ENCODE measurements around the gene PTGER2. TPM values are rescaled to one million over a fixed set of nuclear protein-coding genes. Genes with fewer than 3 reads are reported as not detected.

Gene PTGER2
- polyA plus RNA-seq, 1 donor from 2014 or later: not detected

DNA sequence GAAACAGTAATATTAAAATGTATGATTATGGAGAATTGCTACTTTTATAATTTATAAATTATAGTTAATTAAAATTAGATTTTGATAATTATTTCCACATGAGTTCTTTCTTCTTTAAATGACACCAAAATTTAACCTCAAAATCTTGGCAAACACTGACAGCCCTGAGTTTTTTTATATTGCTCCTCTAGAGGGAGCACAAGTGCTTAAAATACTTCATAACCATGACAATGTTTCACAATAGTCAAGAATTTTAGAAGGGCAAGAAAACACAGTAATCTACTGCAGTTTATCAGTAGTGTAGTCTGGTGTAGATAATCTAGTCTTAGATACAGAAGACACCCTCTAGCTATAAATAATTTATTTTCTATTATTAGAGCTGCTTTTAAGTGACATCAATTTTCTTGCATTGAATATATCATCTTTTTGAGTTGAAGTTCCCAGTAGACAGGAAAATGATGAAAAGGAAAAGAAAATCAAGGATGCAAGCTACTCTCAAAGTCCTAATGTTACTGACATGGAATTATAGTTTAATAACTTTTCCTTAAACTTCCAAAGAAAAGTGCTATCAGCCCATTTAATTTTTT, 14.3 kb upstream of the PTGER2 start:
- Histone ChIP-seq H3K4me3 (ENCODE audit: low read length) (no peak overlapping the region), H3K27ac (ENCODE audit: low read length) (no peak overlapping the region), H3K4me2 (ENCODE audit: low read length) (no peak overlapping the region), H4K20me1 (ENCODE audit: insufficient read depth) (no peaks in the 10 kb centered on the region), H3K79me2 (replicated peaks; ENCODE audit: insufficient read depth, low read length) (no peaks in the 10 kb centered on the region), H2AFZ (ENCODE audit: low read depth, low read length) (no peak overlapping the region), H3K9me3 (ENCODE audit: low read length) (no peaks in the 10 kb centered on the region), H3K27me3 (ENCODE audit: insufficient read depth, low read depth, low read length) (no peaks in the 10 kb centered on the region), H3K36me3 (ENCODE audit: insufficient read depth, low read length) (no peaks in the 10 kb centered on the region), H3F3A (ENCODE audit: insufficient read depth, low read length, poor library complexity, severe bottlenecking) (no peaks in the 10 kb centered on the region), H3K9ac (ENCODE audit: low read length) (no peak overlapping the region), H3K9me2 (ENCODE audit: insufficient read depth, low read length) (no peaks in the 10 kb centered on the region)
- TF ChIP-seq, protein P1, sequence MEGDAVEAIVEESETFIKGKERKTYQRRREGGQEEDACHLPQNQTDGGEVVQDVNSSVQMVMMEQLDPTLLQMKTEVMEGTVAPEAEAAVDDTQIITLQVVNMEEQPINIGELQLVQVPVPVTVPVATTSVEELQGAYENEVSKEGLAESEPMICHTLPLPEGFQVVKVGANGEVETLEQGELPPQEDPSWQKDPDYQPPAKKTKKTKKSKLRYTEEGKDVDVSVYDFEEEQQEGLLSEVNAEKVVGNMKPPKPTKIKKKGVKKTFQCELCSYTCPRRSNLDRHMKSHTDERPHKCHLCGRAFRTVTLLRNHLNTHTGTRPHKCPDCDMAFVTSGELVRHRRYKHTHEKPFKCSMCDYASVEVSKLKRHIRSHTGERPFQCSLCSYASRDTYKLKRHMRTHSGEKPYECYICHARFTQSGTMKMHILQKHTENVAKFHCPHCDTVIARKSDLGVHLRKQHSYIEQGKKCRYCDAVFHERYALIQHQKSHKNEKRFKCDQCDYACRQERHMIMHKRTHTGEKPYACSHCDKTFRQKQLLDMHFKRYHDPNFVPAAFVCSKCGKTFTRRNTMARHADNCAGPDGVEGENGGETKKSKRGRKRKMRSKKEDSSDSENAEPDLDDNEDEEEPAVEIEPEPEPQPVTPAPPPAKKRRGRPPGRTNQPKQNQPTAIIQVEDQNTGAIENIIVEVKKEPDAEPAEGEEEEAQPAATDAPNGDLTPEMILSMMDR (IDR thresholded peaks at IDR 0.05; ENCODE audit: poor library complexity, severe bottlenecking): peak; percentile 73
- peak; percentile 80 for TF ChIP-seq RAD21 (conservative IDR thresholded peaks at IDR 0.05)
- TF ChIP-seq EP300 (conservative IDR thresholded peaks at IDR 0.05; ENCODE audit: poor library complexity, severe bottlenecking): no peak
- TF ChIP-seq TAF1 (IDR thresholded peaks at IDR 0.05; ENCODE audit: low read depth): no peak
- TF ChIP-seq, protein P2, sequence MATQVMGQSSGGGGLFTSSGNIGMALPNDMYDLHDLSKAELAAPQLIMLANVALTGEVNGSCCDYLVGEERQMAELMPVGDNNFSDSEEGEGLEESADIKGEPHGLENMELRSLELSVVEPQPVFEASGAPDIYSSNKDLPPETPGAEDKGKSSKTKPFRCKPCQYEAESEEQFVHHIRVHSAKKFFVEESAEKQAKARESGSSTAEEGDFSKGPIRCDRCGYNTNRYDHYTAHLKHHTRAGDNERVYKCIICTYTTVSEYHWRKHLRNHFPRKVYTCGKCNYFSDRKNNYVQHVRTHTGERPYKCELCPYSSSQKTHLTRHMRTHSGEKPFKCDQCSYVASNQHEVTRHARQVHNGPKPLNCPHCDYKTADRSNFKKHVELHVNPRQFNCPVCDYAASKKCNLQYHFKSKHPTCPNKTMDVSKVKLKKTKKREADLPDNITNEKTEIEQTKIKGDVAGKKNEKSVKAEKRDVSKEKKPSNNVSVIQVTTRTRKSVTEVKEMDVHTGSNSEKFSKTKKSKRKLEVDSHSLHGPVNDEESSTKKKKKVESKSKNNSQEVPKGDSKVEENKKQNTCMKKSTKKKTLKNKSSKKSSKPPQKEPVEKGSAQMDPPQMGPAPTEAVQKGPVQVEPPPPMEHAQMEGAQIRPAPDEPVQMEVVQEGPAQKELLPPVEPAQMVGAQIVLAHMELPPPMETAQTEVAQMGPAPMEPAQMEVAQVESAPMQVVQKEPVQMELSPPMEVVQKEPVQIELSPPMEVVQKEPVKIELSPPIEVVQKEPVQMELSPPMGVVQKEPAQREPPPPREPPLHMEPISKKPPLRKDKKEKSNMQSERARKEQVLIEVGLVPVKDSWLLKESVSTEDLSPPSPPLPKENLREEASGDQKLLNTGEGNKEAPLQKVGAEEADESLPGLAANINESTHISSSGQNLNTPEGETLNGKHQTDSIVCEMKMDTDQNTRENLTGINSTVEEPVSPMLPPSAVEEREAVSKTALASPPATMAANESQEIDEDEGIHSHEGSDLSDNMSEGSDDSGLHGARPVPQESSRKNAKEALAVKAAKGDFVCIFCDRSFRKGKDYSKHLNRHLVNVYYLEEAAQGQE (IDR thresholded peaks at IDR 0.05; ENCODE audit: borderline replicate concordance): no peak
- no peak for TF ChIP-seq EZH2 (IDR thresholded peaks at IDR 0.05; ENCODE audit: borderline replicate concordance, insufficient read depth, low read length, poor library complexity, severe bottlenecking)
- TF ChIP-seq MXI1 (conservative IDR thresholded peaks at IDR 0.05; ENCODE audit: poor library complexity, severe bottlenecking): no peak
- TF ChIP-seq SMC3 (conservative IDR thresholded peaks at IDR 0.05; ENCODE audit: poor library complexity): peak; percentile 79
- TF ChIP-seq POLR2AphosphoS5 (IDR thresholded peaks at IDR 0.05): no peak

DNA sequence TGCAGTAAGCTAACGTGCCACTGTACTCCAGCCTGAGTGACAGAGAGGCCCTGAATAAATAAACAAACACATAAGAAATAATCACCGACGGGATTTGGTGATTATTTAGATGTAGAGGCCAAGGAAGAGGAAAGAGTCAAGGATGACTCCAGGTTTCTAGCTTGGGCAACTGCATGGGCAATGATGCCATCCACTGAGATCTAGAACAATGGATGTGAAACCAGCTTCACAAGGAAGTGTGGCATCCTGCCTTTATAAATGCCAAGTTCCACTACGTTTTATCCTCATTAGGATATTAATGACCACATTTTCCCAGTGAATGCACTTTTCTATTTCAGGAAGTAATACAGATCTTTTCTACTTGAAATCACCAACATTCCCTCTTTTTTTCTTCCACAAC, 10.9 kb upstream of the PTGER2 start:
- no peak overlapping the region for H3K4me2 ChIP-seq (ENCODE audit: low read length)
- no peaks in the 10 kb centered on the region for H3K79me2 ChIP-seq (replicated peaks; ENCODE audit: insufficient read depth, low read length)
- H3K4me3 ChIP-seq (ENCODE audit: low read length): no peak overlapping the region
- H3K36me3 ChIP-seq (ENCODE audit: insufficient read depth, low read length): no peaks in the 10 kb centered on the region
- no peaks in the 10 kb centered on the region for H3K27me3 ChIP-seq (ENCODE audit: insufficient read depth, low read depth, low read length)
- H3K9me3 ChIP-seq (ENCODE audit: low read length): no peaks in the 10 kb centered on the region
- no peaks in the 10 kb centered on the region for H3K9me2 ChIP-seq (ENCODE audit: insufficient read depth, low read length)
- TF ChIP-seq EZH2 (IDR thresholded peaks at IDR 0.05; ENCODE audit: borderline replicate concordance, insufficient read depth, low read length, poor library complexity, severe bottlenecking): no peak
- TF ChIP-seq RAD21 (conservative IDR thresholded peaks at IDR 0.05): no peak
- TF ChIP-seq, protein P2 (IDR thresholded peaks at IDR 0.05; ENCODE audit: borderline replicate concordance): no peak
- TF ChIP-seq, protein P1 (IDR thresholded peaks at IDR 0.05; ENCODE audit: poor library complexity, severe bottlenecking): no peak
- TF ChIP-seq MXI1 (conservative IDR thresholded peaks at IDR 0.05; ENCODE audit: poor library complexity, severe bottlenecking): no peak
- no peak for TF ChIP-seq TAF1 (IDR thresholded peaks at IDR 0.05; ENCODE audit: low read depth)
- TF ChIP-seq EP300 (conservative IDR thresholded peaks at IDR 0.05; ENCODE audit: poor library complexity, severe bottlenecking): no peak
- TF ChIP-seq SMC3 (conservative IDR thresholded peaks at IDR 0.05; ENCODE audit: poor library complexity): no peak
- no peak for TF ChIP-seq POLR2AphosphoS5 (IDR thresholded peaks at IDR 0.05)
- no peak overlapping the region for H2AFZ ChIP-seq (ENCODE audit: low read depth, low read length)
- no peaks in the 10 kb centered on the region for H4K20me1 ChIP-seq (ENCODE audit: insufficient read depth)
- no peaks in the 10 kb centered on the region for H3F3A ChIP-seq (ENCODE audit: insufficient read depth, low read length, poor library complexity, severe bottlenecking)
- no peak overlapping the region for H3K9ac ChIP-seq (ENCODE audit: low read length)
- H3K27ac ChIP-seq (ENCODE audit: low read length): no peak overlapping the region

Measured in neural cell (in vitro differentiated cells).